DMS153 (cell line): ENCODE measurements around the gene MYO1B.
A peak's percentile ranks its signal among the peaks of the same experiment; 100 is the strongest.

Experiments used
- DNase-seq: peaks from one replicate; lab custom pipeline; 2025; lab: John Stamatoyannopoulos, UW

MYO1B gene

GRCh38 chr2:191245046-191245868 lies at the start of gene MYO1B:
Gene MYO1B (plus strand): TSS chr2:191245404. CDS start chr2:191276896, 31,492 bp downstream.
- peak; percentile 71 for DNase-seq

DNA sequence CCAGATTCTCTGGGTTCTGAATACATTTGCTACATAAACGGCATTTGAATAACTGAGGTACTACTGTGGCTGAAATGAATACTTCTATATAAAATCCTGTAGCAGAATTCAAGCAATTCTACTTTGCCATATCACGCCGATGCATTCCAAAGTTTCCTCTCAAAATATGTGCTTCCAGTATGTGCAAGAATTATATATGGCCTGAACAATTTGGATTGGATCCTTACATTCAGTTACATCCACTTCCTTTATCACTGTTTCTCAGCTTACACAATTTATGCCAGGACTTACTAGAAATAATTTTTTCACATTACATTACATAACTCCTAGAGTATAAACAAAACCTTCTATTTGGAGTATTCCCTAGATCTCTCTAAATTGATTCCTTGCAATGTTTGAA lies 48.1 kb upstream of the MYO1B start:
- no peak for DNase-seq

GRCh38 chr2:191198271-191198670 lies 46.9 kb upstream of the MYO1B start:
- no peak for DNase-seq

DNA sequence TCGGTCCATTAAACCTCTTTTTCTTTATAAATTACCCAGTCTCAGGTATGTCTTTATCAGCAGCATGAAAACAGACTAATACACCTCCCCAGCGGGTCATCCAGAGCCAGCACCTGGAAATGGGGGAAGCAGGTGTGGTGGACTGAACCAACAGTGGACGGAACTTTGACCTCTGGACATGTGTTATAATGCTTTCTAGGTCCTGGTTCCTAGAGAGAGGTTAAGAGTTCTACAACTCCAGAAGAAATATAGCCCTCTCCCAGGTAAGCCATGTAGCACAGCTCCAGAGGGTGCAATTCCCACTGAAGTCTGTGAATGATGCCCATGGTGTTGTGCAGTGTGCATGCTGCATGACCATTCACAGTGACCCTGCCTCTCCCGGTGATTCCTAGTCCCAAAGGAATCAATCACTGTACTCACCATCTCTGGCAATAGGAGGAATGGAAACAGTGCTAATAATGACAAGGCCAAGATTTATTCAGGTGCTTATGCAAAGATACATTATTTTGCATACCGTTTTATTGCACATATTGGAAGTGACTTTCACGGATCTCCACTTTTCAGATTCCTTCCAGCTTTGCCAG lies 45.2 kb upstream of the MYO1B start:
- DNase-seq: no peak

GRCh38 chr2:191200910-191201309 lies 44.3 kb upstream of the MYO1B start:
- DNase-seq: no peak

- DNase-seq: no peak
Measured at GRCh38 chr2:191202209-191202721, 42.9 kb upstream of the MYO1B start.

DNA sequence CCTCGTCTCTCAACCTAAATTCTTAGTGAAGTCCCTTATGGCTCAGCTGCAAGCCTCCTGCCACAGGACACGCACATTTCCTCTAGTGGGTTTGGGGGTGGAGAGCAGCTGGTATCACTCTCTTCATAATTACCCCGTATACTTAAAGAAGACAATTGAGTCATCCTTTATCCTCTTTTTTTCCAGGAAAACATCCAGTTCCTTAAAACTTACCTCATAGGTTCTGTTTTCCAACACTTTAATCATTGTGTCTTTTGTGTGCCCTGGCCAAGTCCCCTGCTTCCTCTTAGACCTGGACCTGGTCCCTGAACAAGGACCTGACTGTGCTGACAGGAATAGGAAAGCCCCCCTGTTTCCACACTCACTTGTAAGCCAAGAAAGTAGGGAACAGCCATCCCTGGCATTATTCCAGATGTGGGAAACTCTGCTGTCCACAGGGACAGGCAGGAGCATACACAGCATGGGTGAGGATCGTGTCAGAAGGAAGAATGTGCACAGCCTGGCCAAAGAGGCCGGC lies 42.3 kb upstream of the MYO1B start:
- DNase-seq: no peak

- no peak for DNase-seq
Measured at GRCh38 chr2:191204433-191204832, 40.8 kb upstream of the MYO1B start.

DNA sequence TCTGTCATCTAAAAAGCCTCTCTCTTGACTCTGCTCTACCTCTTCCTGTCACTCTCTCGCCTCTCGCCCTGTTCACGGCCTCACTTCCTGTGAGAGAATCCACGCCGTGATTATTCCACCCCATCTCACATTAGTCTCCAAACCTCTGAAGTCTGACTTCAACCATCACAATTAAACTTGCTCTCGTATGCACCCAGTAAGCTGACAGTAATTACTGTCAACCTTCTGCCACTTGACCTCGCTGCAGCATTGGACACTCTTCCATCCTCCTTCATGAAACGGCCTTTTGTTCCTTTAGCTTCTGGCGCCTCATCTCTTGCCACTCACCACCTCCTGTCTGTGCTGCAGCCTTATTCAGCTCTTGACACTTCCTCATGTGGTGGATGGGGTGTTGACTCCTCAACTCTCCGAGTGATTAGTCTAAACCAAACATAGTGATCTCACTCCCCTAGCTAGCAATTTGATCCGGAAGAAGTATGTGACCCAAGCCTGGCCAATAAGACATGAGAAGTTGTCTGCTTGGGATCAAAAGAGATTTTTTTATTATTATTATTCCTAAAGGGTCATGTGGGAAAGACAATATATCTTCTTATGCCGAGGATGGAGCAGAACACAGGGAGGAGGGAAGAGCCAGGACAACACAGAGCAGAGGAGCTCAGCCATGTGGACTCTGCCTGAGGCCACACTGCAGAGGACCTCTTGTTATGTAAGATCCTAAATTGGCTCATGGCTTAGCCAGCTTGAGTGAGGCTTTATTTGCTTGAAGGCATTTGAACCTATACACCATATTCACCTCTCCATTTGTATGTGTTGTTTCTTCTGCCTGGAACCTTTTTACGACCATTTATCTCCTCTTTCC lies 38.4 kb upstream of the MYO1B start:
- peak; percentile 44 for DNase-seq

DNA sequence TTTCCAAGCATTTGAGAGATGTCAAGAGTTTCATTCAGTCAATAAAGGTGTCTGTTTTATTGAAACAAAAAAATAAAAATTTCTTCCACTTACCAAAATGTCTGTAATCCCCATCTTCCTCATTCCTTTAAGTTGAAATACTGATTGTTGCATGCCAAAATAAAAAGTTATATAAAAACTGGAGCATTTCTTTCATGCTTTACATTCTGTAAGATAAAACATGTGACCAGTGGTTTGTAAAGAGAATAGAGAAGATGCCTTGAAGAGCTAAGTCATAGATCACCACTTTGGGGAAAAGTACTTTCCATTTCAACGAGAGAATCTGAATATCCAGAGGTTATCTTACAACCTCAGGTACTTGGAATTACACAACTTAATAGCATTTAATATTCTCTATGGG lies 35.9 kb upstream of the MYO1B start:
- DNase-seq: no peak

DNA sequence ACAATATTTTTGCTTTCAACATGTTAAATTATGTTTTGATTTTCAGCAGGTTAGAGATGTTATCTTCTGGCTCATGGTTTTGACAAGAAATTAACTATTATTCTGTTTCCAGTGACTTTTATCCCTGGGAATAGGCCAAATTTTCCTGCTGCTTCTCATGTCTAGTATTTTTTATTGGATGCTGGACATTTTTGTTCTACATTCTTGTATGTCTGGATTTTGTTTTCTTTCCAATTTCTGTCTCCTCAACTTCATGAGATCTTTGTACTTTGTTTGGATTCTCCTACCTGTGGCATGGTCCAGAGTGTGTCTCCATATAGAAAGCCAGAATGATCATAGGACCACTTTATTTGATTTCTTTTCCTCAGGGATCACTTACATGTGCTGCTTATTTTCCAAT lies 33.1 kb upstream of the MYO1B start:
- no peak for DNase-seq

DNA sequence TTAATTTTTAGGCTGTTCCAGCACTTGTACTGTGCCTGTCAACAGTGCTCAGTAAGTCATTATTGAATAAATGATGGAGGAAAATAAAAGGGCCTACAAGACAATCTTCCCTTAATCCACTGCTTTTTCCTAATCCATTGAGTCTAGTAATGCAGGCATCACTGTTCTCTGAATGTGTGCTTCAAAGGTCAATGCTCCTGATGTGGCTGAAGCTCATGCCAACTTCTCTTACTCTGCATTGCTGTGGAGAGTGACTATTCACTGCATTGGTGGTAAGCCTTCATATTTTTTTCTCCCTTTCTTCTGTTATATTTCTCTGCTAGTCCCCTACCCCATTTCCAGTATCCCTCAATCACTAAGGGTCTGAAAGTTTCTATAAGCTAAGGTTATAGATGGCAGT lies 31.9 kb upstream of the MYO1B start:
- no peak for DNase-seq

DNA sequence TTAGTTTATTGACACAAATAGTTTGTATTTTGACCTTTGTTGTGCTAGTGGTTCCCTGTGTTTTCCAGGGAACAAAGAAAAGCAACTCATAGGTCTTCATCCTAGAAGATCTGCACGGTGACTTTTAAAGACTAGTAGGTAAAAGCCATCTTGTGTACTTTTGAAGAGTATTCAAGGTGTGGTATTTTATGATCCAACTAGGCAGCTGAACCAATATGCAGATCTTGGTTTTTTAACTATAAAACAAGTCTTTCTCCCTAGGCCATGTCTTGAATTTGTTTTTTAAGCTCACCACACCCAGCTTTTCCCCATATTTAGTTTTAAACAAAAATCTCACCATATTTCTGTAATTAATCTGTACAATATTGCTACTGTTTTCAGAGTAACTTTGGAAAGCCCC lies 30.0 kb upstream of the MYO1B start:
- DNase-seq: no peak

DNA sequence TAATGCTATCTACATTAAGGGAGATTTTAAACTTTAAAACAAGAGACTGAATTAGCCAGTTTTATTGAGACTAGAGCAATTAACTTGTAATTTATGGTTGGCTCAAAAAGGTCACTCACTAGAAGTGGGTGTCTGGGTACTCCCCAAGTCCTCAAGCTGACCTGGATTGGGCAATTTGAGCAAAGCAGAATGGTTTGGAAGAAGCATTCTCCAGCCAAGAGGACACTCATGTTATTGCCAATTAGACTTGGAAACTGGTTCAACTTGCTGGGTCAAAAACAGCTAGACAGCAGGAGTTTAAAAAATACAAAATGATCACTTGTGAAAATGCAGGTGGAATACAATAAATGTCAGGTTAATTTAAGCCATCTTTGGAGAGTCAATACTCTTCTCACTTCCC lies 29.5 kb upstream of the MYO1B start:
- DNase-seq: no peak

GRCh38 chr2:191217580-191217979 lies 27.6 kb upstream of the MYO1B start:
- no peak for DNase-seq

- no peak for DNase-seq
Measured at GRCh38 chr2:191218292-191218898, 26.8 kb upstream of the MYO1B start.

DNA sequence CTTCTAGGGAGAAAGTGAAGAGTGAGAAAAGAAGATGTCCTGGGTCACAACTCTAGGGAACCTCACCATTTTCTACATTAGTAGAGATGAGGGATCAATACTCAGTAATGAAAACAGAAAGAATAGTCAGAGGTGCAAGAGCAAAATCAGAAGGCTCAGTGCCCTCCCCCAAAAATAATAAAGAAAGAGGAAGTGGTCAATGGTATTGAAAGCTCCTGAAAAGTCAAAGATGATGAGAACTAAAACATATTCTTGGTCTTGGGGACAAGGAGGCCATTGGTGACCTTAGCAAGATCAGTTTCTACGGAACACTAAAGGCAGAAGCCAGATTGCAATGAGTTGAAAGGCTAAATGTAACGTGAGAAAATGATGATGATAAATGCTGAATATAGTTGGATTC lies 24.5 kb upstream of the MYO1B start:
- DNase-seq: no peak

GRCh38 chr2:191221666-191222065 lies 23.5 kb upstream of the MYO1B start:
- no peak for DNase-seq

DNA sequence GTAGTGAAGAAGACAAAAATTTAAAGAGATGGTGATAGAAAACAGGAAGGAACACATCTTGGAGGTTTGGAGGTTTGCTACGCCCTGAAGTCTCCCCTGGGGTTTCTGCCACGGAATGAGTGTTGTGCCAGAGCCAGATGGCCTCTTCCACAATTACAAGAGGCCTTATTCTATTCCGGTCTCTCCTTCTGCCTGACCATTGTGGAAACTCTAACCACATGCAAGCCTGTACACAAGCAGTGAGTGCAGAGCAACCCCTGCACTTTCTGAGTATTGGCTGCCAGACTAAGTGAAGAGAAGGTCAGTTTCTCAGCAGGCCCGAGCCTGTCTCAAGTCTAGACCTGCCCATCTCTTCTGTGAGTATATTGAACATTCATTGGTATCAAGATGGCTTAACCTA lies 22.7 kb upstream of the MYO1B start:
- no peak for DNase-seq

DNA sequence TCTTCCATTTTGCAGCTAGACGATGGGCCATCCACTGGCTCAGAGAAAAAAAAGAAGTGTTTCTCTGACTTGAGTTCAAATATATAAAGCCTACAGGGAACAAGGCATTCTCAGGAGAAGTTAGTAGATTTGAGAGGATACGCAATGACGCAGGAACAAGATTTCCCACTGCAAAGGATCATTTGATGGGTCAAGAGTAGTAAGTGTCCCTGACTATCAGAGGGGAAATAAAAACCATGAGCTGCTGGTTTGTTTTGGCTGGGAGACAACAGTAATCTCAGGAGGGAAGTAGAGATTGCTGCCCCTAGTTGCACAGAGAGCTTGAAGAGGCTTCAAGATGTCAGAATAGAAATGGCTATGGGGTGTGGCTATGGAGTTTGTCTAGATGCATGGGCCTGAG lies 22.3 kb upstream of the MYO1B start:
- DNase-seq: no peak

- no peak for DNase-seq
Measured at GRCh38 chr2:191225126-191225525, 20.1 kb upstream of the MYO1B start.

DNA sequence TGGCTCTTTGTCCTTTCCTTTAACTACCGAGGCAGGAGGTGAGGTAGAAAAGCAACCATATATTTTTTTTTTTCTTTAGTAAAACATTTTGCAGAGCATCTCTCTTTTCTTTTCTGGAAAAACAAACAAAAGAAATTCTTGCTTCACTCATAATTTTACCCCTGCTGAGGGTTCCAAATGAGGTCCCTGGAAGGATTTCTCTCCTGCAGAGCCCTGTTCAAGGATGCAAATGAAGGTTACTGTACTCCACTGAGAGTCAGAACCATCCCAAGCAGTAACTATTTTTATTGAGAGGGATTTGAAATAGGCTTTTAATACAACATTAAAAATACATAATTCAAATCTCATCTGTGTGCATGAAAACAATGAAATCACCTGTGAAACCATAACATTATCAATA lies 19.5 kb upstream of the MYO1B start:
- DNase-seq: no peak
